Astrocyte (in vitro differentiated cells and primary cell): ENCODE measurements around the gene SDHD. TPM values are rescaled to one million over a fixed set of nuclear protein-coding genes. Genes with fewer than 3 reads are reported as not detected.

ENCODE experiments used
- DNase-seq: peaks from one replicate; pipeline ENCODE4 v3.0.0-alpha.2; 2010; ENCODE audit warnings: low read depth
- FAIRE-seq: peaks from 2 replicates; lab custom pipeline; 2011; peaks lifted over from hg19 to GRCh38; lab: Jason Lieb, UNC
- H2AFZ ChIP-seq: 2 replicates; pipeline ENCODE4 v1.6.0; 2012; ENCODE audit warnings: low read depth, low read length, inconsistent platforms
- H3K27ac ChIP-seq: 2 replicates; pipeline ENCODE4 v1.5.1; 2011; ENCODE audit warnings: low read depth, low read length, inconsistent platforms
- H3K27me3 ChIP-seq: 2 replicates; pipeline ENCODE4 v1.6.0; 2011; ENCODE audit warnings: low read length, inconsistent platforms; ENCODE audit not compliant: insufficient read depth
- H3K36me3 ChIP-seq: 2 replicates; pipeline ENCODE4 v1.5.1; 2011; ENCODE audit warnings: low read length, inconsistent platforms; ENCODE audit not compliant: insufficient read depth
- H3K4me1 ChIP-seq: 2 replicates; pipeline ENCODE4 v1.5.1; 2011; ENCODE audit warnings: low read length, inconsistent platforms; ENCODE audit not compliant: insufficient read depth
- H3K4me2 ChIP-seq: 2 replicates; pipeline ENCODE4 v1.6.0; 2012; ENCODE audit warnings: low read length, inconsistent platforms
- H3K4me3 ChIP-seq: 2 replicates; pipeline ENCODE4 v1.5.1; 2011; ENCODE audit warnings: low read depth, mild to moderate bottlenecking, low read length, inconsistent platforms; ENCODE audit not compliant: insufficient read depth
- H3K79me2 ChIP-seq: 2 replicates; pipeline ENCODE4 v1.6.0; 2012; ENCODE audit warnings: mild to moderate bottlenecking, low read length, inconsistent platforms; ENCODE audit not compliant: insufficient read depth
- H3K9ac ChIP-seq: 2 replicates; pipeline ENCODE4 v1.6.0; 2012; ENCODE audit warnings: mild to moderate bottlenecking, low read length, inconsistent platforms
- H3K9me3 ChIP-seq: 2 replicates; pipeline ENCODE4 v1.5.1; 2012; ENCODE audit warnings: low read depth, mild to moderate bottlenecking, low read length, inconsistent platforms; ENCODE audit not compliant: insufficient read depth
- H4K20me1 ChIP-seq: 2 replicates; pipeline ENCODE4 v1.6.0; 2012; ENCODE audit warnings: low read length, inconsistent platforms; ENCODE audit not compliant: insufficient read depth
- H3K27ac Mint-ChIP-seq: one replicate; pipeline ENCODE4 v1.8.0; 2021; ENCODE audit warnings: mild to moderate bottlenecking, mixed read lengths; ENCODE audit not compliant: unreplicated experiment
- H3K27me3 Mint-ChIP-seq: one replicate; pipeline ENCODE4 v1.8.0; 2021; ENCODE audit warnings: low read depth, mixed read lengths; ENCODE audit not compliant: unreplicated experiment
- H3K36me3 Mint-ChIP-seq: one replicate; pipeline ENCODE4 v1.8.0; 2021; ENCODE audit warnings: low read depth, mixed read lengths; ENCODE audit not compliant: unreplicated experiment
- H3K4me1 Mint-ChIP-seq: one replicate; pipeline ENCODE4 v1.8.0; 2021; ENCODE audit warnings: low read depth, mixed read lengths; ENCODE audit not compliant: unreplicated experiment
- H3K4me3 Mint-ChIP-seq: one replicate; pipeline ENCODE4 v1.8.0; 2021; ENCODE audit warnings: mild to moderate bottlenecking, moderate library complexity, mixed read lengths; ENCODE audit not compliant: unreplicated experiment
- H3K9me3 Mint-ChIP-seq: one replicate; pipeline ENCODE4 v1.8.0; 2021; ENCODE audit warnings: mild to moderate bottlenecking, mixed read lengths; ENCODE audit not compliant: unreplicated experiment
- CTCF ChIP-seq: IDR thresholded peaks from 2 replicates; pipeline ENCODE4 v1.5.1; 2011; ENCODE audit warnings: low read depth, mild to moderate bottlenecking, inconsistent platforms, low read length, moderate library complexity; ENCODE audit not compliant: insufficient read depth
- EZH2 ChIP-seq: IDR thresholded peaks from 2 replicates; pipeline ENCODE4 v1.6.1; 2012; ENCODE audit warnings: mild to moderate bottlenecking, low read length, inconsistent platforms; ENCODE audit not compliant: insufficient read depth
- total RNA-seq: library from RNA; stranded (reverse); gene quantifications from 2 replicates; pipeline ENCODE4 v1.2.1, GENCODE V29; 2021

SDHD gene
- total RNA-seq, 1 donor from 2014 or later, result 46.5 TPM

GRCh38 chr11:112103446-112103845 lies 16.8 kb downstream of the SDHD start:
- Mint-ChIP-seq H3K27me3 (no peaks in the 10 kb centered on the region), H3K9me3 (no peaks in the 10 kb centered on the region), H3K4me3 (no peak overlapping the region), H3K36me3 (no peaks in the 10 kb centered on the region), H3K27ac (no peak overlapping the region), H3K4me1 (no peaks in the 10 kb centered on the region)
- TF ChIP-seq CTCF (no peak), EZH2 (no peak)
- Histone ChIP-seq H4K20me1 (no peaks in the 10 kb centered on the region), H3K27me3 (no peaks in the 10 kb centered on the region), H3K4me2 (no peak overlapping the region), H3K36me3 (no peaks in the 10 kb centered on the region), H3K9ac (no peak overlapping the region), H3K4me3 (no peak overlapping the region), H3K27ac (no peak overlapping the region), H3K4me1 (no peaks in the 10 kb centered on the region), H3K9me3 (no peaks in the 10 kb centered on the region), H3K79me2 (no peaks in the 10 kb centered on the region), H2AFZ (no peak overlapping the region)
- FAIRE-seq, result no peak
- DNase-seq, result no peak

GRCh38 chr11:112106070-112106469 lies 19.4 kb downstream of the SDHD start:
- H3K4me3 Mint-ChIP-seq, result no peak overlapping the region
- H3K27ac Mint-ChIP-seq, result no peak overlapping the region
- H3K9ac ChIP-seq, result no peak overlapping the region
- H3K27me3 Mint-ChIP-seq, result no peaks in the 10 kb centered on the region
- H3K27me3 ChIP-seq, result no peaks in the 10 kb centered on the region
- H3K36me3 ChIP-seq, result no peaks in the 10 kb centered on the region
- no peak overlapping the region for H3K27ac ChIP-seq
- H3K4me1 Mint-ChIP-seq, result no peaks in the 10 kb centered on the region
- no peaks in the 10 kb centered on the region for H3K79me2 ChIP-seq
- DNase-seq (no peak), FAIRE-seq (no peak)
- H3K4me3 ChIP-seq, result no peak overlapping the region
- TF ChIP-seq EZH2, result no peak
- no peak for TF ChIP-seq CTCF
- H3K36me3 Mint-ChIP-seq, result no peaks in the 10 kb centered on the region
- H3K4me2 ChIP-seq, result no peak overlapping the region
- H2AFZ ChIP-seq, result no peak overlapping the region
- no peaks in the 10 kb centered on the region for H3K9me3 ChIP-seq
- no peaks in the 10 kb centered on the region for H3K4me1 ChIP-seq
- peaks cover 5% of the 10 kb centered on the region for H3K9me3 Mint-ChIP-seq
- no peaks in the 10 kb centered on the region for H4K20me1 ChIP-seq

- FAIRE-seq (no peak), DNase-seq (peak; percentile 61)
- H3K4me3 Mint-ChIP-seq, result no peak overlapping the region
- TF ChIP-seq EZH2 (no peak), CTCF (peak; percentile 54)
- H3K79me2 ChIP-seq, result no peaks in the 10 kb centered on the region
- H3K4me1 ChIP-seq, result no peaks in the 10 kb centered on the region
- no peaks in the 10 kb centered on the region for H3K27me3 ChIP-seq
- H3K4me3 ChIP-seq, result no peak overlapping the region
- H4K20me1 ChIP-seq, result no peaks in the 10 kb centered on the region
- H2AFZ ChIP-seq, result no peak overlapping the region
- peaks cover 5% of the 10 kb centered on the region for H3K9me3 Mint-ChIP-seq
- peak overlapping the region; percentile 22 for H3K4me2 ChIP-seq
- H3K27ac ChIP-seq, result no peak overlapping the region
- H3K27me3 Mint-ChIP-seq, result no peaks in the 10 kb centered on the region
- no peak overlapping the region for H3K27ac Mint-ChIP-seq
- H3K4me1 Mint-ChIP-seq, result no peaks in the 10 kb centered on the region
- H3K36me3 Mint-ChIP-seq, result peaks cover 2% of the 10 kb centered on the region
- no peaks in the 10 kb centered on the region for H3K9me3 ChIP-seq
- no peaks in the 10 kb centered on the region for H3K36me3 ChIP-seq
- H3K9ac ChIP-seq, result no peak overlapping the region
Observed at GRCh38 chr11:112113539-112114457, 27.1 kb downstream of the SDHD start.
